ENCODE data around the gene GLIS1.

The GLIS1 gene

DNA sequence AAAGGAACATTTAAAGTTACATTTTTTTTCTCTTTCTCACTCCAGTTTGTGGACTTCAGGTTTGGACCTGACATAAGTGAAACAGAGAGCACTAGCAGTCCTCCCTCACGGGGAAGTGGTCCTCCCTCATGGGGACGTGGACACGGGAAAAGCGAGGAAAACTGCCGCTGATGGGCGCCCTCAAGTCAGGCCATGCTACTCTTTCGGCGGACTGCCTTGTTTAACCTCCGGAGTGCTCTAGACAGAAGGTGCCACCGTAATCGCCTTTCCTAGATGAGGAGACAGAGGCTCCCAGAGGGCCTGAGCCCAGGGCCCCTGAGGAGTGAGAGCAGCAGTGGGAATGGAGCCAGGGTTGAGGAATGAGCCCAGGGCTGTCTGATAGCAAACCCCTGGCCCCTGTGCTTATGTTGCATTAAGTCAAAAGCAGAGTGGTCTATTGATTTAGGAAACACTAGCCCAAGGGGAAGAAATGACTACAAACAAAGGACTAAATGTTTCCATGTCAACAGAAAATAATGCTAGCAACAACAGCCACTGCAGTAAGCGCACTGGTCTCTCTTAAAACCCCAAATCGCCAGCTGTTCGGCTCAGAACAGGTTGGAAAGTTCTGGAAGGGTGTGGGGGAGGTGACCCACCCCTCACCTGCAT, 195.7 kb downstream of the GLIS1 start:
- WGBS, 2 experiments (ENCODE audit: insufficient coverage in 2 of 2): 92 to 96% methylated on average over 13 to 14 of the region's 14 CpGs
- H3K36me3 ChIP-seq (ENCODE audit: control insufficient read depth, insufficient read depth, low read length): no peaks in the 10 kb centered on the region
- H3K9me3 ChIP-seq (ENCODE audit: control insufficient read depth, low read length): no peaks in the 10 kb centered on the region
- no peak overlapping the region for H3K4me3 ChIP-seq (ENCODE audit: extremely low read depth, insufficient read depth, low read length, poor library complexity, severe bottlenecking)
- no peak overlapping the region for H3K27ac ChIP-seq (ENCODE audit: low read depth, low read length, severe bottlenecking)
- no peaks in the 10 kb centered on the region for H3K4me1 ChIP-seq (ENCODE audit: control insufficient read depth, insufficient read depth, low read length, poor library complexity, severe bottlenecking)

GRCh38 chr1:53542551-53542950, 196.4 kb downstream of the GLIS1 start:
- Histone ChIP-seq H3K9me3 (ENCODE audit: control insufficient read depth, low read length) (no peaks in the 10 kb centered on the region), H3K27ac (ENCODE audit: low read depth, low read length, severe bottlenecking) (no peak overlapping the region), H3K4me1 (ENCODE audit: control insufficient read depth, insufficient read depth, low read length, poor library complexity, severe bottlenecking) (no peaks in the 10 kb centered on the region), H3K4me3 (ENCODE audit: extremely low read depth, insufficient read depth, low read length, poor library complexity, severe bottlenecking) (no peak overlapping the region), H3K36me3 (ENCODE audit: control insufficient read depth, insufficient read depth, low read length) (no peaks in the 10 kb centered on the region)
- WGBS, 2 experiments (ENCODE audit: insufficient coverage in 2 of 2): 86 to 90% methylated on average over 4 to 5 of the region's 5 CpGs

DNA sequence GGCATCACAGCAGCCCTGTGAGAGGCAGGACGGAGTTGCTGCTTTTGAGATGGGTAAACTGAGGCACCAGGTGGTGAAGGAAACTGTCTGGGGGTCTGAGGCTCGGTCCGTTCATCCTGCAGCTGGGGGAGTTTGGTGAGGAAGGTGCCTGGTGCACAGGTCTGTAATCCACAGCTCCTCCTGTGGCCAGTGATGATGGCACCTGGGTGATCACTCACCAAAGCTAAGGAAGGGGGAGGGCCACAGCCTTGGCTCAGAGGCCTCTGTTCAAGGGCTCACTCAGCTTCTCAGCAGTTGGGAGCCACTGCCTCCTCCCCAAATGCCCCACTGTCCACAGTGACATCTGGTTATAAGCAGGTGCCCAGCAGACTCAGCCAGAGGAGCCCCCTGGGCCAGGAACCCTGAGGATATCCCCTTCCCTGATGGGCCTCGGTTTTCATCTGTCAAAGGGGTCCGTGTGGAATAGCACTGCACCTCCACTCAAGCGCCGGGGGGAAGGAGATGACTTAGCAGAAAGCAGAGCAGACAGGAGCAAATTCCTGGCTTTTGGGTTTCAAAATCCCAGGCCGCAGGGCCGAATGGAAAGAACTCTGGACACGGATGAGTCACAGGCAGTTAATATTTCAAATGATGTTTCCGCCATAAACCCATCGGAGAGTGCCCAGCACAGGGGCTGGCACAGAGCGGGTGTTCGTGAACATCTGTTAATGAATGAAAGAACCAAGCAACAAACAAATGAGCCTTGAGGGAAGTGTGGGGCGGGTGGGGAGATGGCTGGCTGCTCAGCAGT, 197.0 kb downstream of the GLIS1 start:
- no peak overlapping the region for H3K4me3 ChIP-seq (ENCODE audit: extremely low read depth, insufficient read depth, low read length, poor library complexity, severe bottlenecking)
- H3K36me3 ChIP-seq (ENCODE audit: control insufficient read depth, insufficient read depth, low read length): no peaks in the 10 kb centered on the region
- H3K27ac ChIP-seq (ENCODE audit: low read depth, low read length, severe bottlenecking): no peak overlapping the region
- 88 to 89% methylated on average over 13 to 14 of the region's 15 CpGs for WGBS, 2 experiments (ENCODE audit: insufficient coverage in 2 of 2)
- H3K4me1 ChIP-seq (ENCODE audit: control insufficient read depth, insufficient read depth, low read length, poor library complexity, severe bottlenecking): no peaks in the 10 kb centered on the region
- no peaks in the 10 kb centered on the region for H3K9me3 ChIP-seq (ENCODE audit: control insufficient read depth, low read length)

- Histone ChIP-seq H3K36me3 (ENCODE audit: control insufficient read depth, insufficient read depth, low read length) (no peaks in the 10 kb centered on the region), H3K4me3 (ENCODE audit: extremely low read depth, insufficient read depth, low read length, poor library complexity, severe bottlenecking) (no peak overlapping the region), H3K9me3 (ENCODE audit: control insufficient read depth, low read length) (no peaks in the 10 kb centered on the region)
These were observed 197.7 kb downstream of the GLIS1 start for GRCh38 chr1:53541263-53541625.

DNA sequence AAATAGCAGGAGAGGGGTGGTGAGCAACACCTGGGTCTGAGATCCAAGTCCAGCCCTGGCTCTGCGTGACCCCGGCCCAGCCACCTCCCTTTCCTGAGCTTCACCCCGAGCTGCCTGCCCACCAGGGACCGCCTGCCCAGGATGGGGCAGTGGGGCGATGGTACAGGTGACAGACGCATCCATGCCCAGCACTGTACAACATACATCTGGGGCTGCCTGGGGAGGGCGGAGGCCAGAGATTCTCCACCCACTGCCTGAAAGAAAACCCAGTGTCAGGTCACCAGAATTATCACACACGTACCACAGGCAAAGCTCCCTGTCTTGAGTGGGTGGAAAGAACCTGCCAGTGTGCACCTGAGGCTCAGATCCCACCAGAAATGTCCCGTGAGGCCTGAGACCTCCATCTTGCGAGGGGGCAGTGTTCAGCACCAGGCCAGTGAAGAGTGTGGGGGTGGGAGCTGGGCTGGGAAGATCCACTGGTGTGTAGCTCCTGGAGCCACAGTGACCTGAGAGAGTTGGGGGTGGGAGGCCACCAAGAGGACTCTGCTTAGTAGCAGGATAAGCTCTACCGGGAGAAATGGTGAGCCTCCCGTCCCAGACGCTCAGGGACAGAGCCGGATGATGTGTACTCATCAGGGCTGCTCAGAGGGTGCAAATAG, 198.2 kb downstream of the GLIS1 start:
- WGBS, 2 experiments (ENCODE audit: insufficient coverage in 2 of 2): 91 to 93% methylated on average over 9 to 11 of the region's 14 CpGs
- Histone ChIP-seq H3K36me3 (ENCODE audit: control insufficient read depth, insufficient read depth, low read length) (no peaks in the 10 kb centered on the region), H3K27ac (ENCODE audit: low read depth, low read length, severe bottlenecking) (no peak overlapping the region), H3K4me3 (ENCODE audit: extremely low read depth, insufficient read depth, low read length, poor library complexity, severe bottlenecking) (no peak overlapping the region), H3K4me1 (ENCODE audit: control insufficient read depth, insufficient read depth, low read length, poor library complexity, severe bottlenecking) (no peaks in the 10 kb centered on the region), H3K9me3 (ENCODE audit: control insufficient read depth, low read length) (no peaks in the 10 kb centered on the region)

More at GRCh38 chr1:53541263-53541625, 197.7 kb downstream of the GLIS1 start:
- H3K27ac ChIP-seq (ENCODE audit: low read depth, low read length, severe bottlenecking): no peak overlapping the region
- no CpG with 5 or more reads among the region's 2 CpGs for WGBS, 2 experiments (ENCODE audit: insufficient coverage in 2 of 2)
- H3K4me1 ChIP-seq (ENCODE audit: control insufficient read depth, insufficient read depth, low read length, poor library complexity, severe bottlenecking): no peaks in the 10 kb centered on the region

- no peaks in the 10 kb centered on the region for H3K4me1 ChIP-seq (ENCODE audit: control insufficient read depth, insufficient read depth, low read length, poor library complexity, severe bottlenecking)
- 89 to 90% methylated on average over 14 to 16 of the region's 22 CpGs for WGBS, 2 experiments (ENCODE audit: insufficient coverage in 2 of 2)
- H3K4me3 ChIP-seq (ENCODE audit: extremely low read depth, insufficient read depth, low read length, poor library complexity, severe bottlenecking): no peak overlapping the region
- H3K27ac ChIP-seq (ENCODE audit: low read depth, low read length, severe bottlenecking): no peak overlapping the region
- no peaks in the 10 kb centered on the region for H3K9me3 ChIP-seq (ENCODE audit: control insufficient read depth, low read length)
- no peaks in the 10 kb centered on the region for H3K36me3 ChIP-seq (ENCODE audit: control insufficient read depth, insufficient read depth, low read length)
These were observed 199.0 kb downstream of the GLIS1 start for GRCh38 chr1:53539711-53540603.

DNA sequence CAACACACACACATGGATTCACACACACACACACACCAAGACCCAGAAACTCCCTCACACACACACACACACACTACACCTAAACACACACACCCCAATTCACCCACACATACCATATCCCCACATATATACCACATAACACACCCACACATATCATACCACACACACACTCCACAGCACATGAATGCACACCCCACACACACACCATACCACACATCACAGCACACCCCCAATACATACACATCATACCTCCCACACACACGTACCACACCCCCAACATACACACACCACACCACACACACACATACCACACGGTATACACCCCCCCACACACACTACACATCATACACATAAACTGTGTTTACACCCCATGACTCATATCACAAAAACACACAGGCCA, 199.7 kb downstream of the GLIS1 start:
- no peaks in the 10 kb centered on the region for H3K9me3 ChIP-seq (ENCODE audit: control insufficient read depth, low read length)
- no peak overlapping the region for H3K4me3 ChIP-seq (ENCODE audit: extremely low read depth, insufficient read depth, low read length, poor library complexity, severe bottlenecking)
- no peaks in the 10 kb centered on the region for H3K36me3 ChIP-seq (ENCODE audit: control insufficient read depth, insufficient read depth, low read length)
- WGBS, 2 experiments (ENCODE audit: insufficient coverage in 2 of 2): 75% methylated on average over 2 of the region's 2 CpGs
- H3K27ac ChIP-seq (ENCODE audit: low read depth, low read length, severe bottlenecking): no peak overlapping the region
- H3K4me1 ChIP-seq (ENCODE audit: control insufficient read depth, insufficient read depth, low read length, poor library complexity, severe bottlenecking): no peaks in the 10 kb centered on the region

DNA sequence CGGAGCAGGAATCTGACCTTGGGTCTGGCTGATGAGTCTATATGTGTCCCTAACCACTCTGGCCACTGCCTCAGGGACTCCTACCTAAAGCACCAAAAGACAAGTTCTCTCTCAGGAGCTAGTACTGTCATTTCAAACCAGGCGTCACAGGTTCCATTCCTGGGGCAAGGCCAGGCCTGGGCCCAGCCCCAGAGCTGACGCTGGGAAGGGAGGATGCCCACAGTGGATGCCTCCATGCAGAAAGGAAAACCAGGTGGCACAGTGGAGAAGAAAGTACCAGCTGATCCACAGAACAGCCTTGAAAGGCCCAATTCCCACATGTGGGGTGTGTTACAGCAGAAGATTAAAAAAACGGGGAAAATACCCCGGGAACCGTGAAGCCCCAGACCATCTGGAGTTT, 202.4 kb downstream of the GLIS1 start:
- Histone ChIP-seq H3K9me3 (ENCODE audit: control insufficient read depth, low read length) (no peaks in the 10 kb centered on the region), H3K4me1 (ENCODE audit: control insufficient read depth, insufficient read depth, low read length, poor library complexity, severe bottlenecking) (no peaks in the 10 kb centered on the region), H3K27ac (ENCODE audit: low read depth, low read length, severe bottlenecking) (no peak overlapping the region), H3K36me3 (ENCODE audit: control insufficient read depth, insufficient read depth, low read length) (no peaks in the 10 kb centered on the region), H3K4me3 (ENCODE audit: extremely low read depth, insufficient read depth, low read length, poor library complexity, severe bottlenecking) (no peak overlapping the region)
- 90 to 91% methylated on average over 6 of the region's 6 CpGs for WGBS, 2 experiments (ENCODE audit: insufficient coverage in 2 of 2)

DNA sequence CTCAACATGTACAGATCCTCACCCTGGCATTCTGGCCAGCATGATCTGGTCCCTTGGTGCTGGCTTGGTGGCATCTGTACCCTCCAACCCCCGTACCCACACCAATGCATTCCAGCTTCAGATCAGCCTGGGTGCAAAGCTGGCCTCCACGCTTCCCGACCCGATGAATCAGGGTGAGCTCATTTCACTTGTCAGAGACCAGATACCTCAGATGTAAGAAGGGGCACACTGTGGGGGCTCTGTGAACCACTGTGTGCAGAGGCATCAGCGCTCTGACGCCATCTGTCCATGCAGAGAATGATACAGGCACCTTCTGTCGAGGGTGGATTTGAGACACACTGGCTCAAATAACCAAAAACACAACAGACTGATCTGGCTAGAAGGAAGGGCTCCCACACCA, 203.1 kb downstream of the GLIS1 start:
- WGBS, 2 experiments (ENCODE audit: insufficient coverage in 2 of 2): 97 to 100% methylated on average over 5 to 6 of the region's 7 CpGs
- Histone ChIP-seq H3K4me3 (ENCODE audit: extremely low read depth, insufficient read depth, low read length, poor library complexity, severe bottlenecking) (no peak overlapping the region), H3K27ac (ENCODE audit: low read depth, low read length, severe bottlenecking) (no peak overlapping the region), H3K4me1 (ENCODE audit: control insufficient read depth, insufficient read depth, low read length, poor library complexity, severe bottlenecking) (no peaks in the 10 kb centered on the region), H3K36me3 (ENCODE audit: control insufficient read depth, insufficient read depth, low read length) (no peaks in the 10 kb centered on the region), H3K9me3 (ENCODE audit: control insufficient read depth, low read length) (no peaks in the 10 kb centered on the region)

GRCh38 chr1:53535226-53535625, 203.7 kb downstream of the GLIS1 start:
- no peaks in the 10 kb centered on the region for H3K4me1 ChIP-seq (ENCODE audit: control insufficient read depth, insufficient read depth, low read length, poor library complexity, severe bottlenecking)
- H3K9me3 ChIP-seq (ENCODE audit: control insufficient read depth, low read length): no peaks in the 10 kb centered on the region
- H3K27ac ChIP-seq (ENCODE audit: low read depth, low read length, severe bottlenecking): no peak overlapping the region
- WGBS, 2 experiments (ENCODE audit: insufficient coverage in 2 of 2): 89 to 95% methylated on average over 2 to 5 of the region's 5 CpGs
- H3K36me3 ChIP-seq (ENCODE audit: control insufficient read depth, insufficient read depth, low read length): no peaks in the 10 kb centered on the region
- H3K4me3 ChIP-seq (ENCODE audit: extremely low read depth, insufficient read depth, low read length, poor library complexity, severe bottlenecking): no peak overlapping the region
